GM23338 (cell line): ENCODE data around the gene BCR.

Experiments
- CREB1 ChIP-seq: fragments of 250-450 bp; sonication (Bioruptor Pico); IDR thresholded peaks from 2 replicates; pipeline ENCODE4 v1.5.0; 2020; ENCODE audit warnings: low read depth, mild to moderate bottlenecking, moderate library complexity
- EZH2 ChIP-seq: fragments of 200-600 bp; sonication (generic); IDR thresholded peaks from one replicate; pipeline ENCODE4 v1.8.0; 2017; ENCODE audit warnings: antibody characterized with exemption, mild to moderate bottlenecking, low read depth; ENCODE audit not compliant: unreplicated experiment
- EZH2phosphoT487 ChIP-seq: fragments of 200-600 bp; sonication (generic); IDR thresholded peaks from one replicate; pipeline ENCODE4 v1.8.1; 2018; ENCODE audit warnings: antibody characterized with exemption; ENCODE audit not compliant: unreplicated experiment
- JUNB ChIP-seq: IDR thresholded peaks from one replicate; pipeline ENCODE4 v1.6.1; 2016; ENCODE audit warnings: antibody characterized with exemption; ENCODE audit not compliant: unreplicated experiment
- POLR2AphosphoS5 ChIP-seq: IDR thresholded peaks from 2 replicates; pipeline ENCODE4 v1.6.1; 2016; ENCODE audit warnings: antibody characterized with exemption, low read depth
- STAT1 ChIP-seq: IDR thresholded peaks from one replicate; pipeline ENCODE4 v1.6.1; 2016; ENCODE audit warnings: antibody characterized with exemption; ENCODE audit not compliant: unreplicated experiment
- ZNF114 ChIP-seq: fragments of 250-450 bp; sonication (Bioruptor Pico); IDR thresholded peaks from 2 replicates; pipeline ENCODE4 v1.5.0; 2020; ENCODE audit warnings: mild to moderate bottlenecking, moderate library complexity
- ZNF331 ChIP-seq: fragments of 250-450 bp; sonication (Bioruptor Pico); IDR thresholded peaks from 2 replicates; pipeline ENCODE4 v1.5.0; 2020; ENCODE audit warnings: low read depth, mild to moderate bottlenecking, moderate library complexity
- TF ChIP-seq, protein P1 (sequence below), 2 experiments: fragments of 200-600 bp in 1 of 2; sonication (generic) in 1 of 2; conservative IDR thresholded peaks; 2 replicates each; pipeline versions ENCODE4 v1.5.1 to v1.6.1; 2016 to 2017; ENCODE audit warnings: antibody characterized with exemption in 2 of 2, low read depth in 2 of 2, mild to moderate bottlenecking in 2 of 2, moderate library complexity in 1 of 2
- TF ChIP-seq, protein P2 (sequence below): IDR thresholded peaks from one replicate; pipeline ENCODE4 v1.6.1; 2018; ENCODE audit warnings: antibody characterized with exemption; ENCODE audit not compliant: unreplicated experiment
- TF ChIP-seq, protein P3 (sequence below): fragments of 250-450 bp; sonication (Bioruptor Pico); IDR thresholded peaks from 2 replicates; pipeline ENCODE4 v1.5.0; 2020; ENCODE audit warnings: mild to moderate bottlenecking, moderate library complexity

DNA sequence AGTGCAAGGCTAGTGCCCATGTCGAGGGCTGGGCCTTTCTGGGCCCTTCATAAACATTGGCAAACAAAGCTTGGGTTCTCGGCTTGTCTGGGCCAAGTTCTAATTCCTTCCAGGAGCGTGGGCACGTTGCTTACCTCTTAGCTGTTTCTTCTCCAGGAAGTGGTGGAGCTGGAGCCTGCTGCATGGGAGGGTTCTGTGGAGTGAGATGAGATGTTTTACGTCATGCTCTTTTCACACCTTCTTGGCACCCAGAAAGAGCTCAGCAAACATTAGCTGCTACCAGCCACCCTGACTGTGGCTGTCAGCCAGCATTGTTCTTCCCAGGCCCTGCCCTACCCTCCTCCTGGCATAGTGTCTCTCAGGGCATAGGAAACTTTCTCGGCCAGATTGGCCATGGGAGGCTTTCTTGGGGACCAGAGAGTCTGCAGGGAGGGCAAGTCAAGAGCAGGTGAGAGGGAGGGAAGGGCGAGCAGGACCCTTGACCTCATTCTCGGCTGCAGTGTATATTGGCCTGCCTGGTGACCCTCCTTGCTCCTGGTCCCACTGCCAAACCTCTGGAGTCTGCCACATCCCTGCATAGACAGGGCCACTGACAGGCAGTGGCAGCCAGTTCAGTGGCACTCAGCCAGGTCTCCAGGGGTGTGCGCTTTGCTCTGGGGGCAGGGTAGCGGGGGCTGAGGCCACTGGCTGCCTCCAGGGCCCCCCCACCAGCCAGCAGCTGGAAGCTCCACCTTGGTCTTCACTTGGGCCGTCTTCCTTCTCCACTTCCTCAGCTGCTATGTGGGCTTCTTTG is 98.8 kb downstream of the BCR start:
- TF ChIP-seq, protein P1, sequence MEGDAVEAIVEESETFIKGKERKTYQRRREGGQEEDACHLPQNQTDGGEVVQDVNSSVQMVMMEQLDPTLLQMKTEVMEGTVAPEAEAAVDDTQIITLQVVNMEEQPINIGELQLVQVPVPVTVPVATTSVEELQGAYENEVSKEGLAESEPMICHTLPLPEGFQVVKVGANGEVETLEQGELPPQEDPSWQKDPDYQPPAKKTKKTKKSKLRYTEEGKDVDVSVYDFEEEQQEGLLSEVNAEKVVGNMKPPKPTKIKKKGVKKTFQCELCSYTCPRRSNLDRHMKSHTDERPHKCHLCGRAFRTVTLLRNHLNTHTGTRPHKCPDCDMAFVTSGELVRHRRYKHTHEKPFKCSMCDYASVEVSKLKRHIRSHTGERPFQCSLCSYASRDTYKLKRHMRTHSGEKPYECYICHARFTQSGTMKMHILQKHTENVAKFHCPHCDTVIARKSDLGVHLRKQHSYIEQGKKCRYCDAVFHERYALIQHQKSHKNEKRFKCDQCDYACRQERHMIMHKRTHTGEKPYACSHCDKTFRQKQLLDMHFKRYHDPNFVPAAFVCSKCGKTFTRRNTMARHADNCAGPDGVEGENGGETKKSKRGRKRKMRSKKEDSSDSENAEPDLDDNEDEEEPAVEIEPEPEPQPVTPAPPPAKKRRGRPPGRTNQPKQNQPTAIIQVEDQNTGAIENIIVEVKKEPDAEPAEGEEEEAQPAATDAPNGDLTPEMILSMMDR (conservative IDR thresholded peaks at IDR 0.05; ENCODE audit: low read depth in 2 of 2) = no peak
- TF ChIP-seq EZH2phosphoT487 = no peak
- no peak for TF ChIP-seq CREB1 (CRISPR knock-in tag)
- no peak for TF ChIP-seq POLR2AphosphoS5
- TF ChIP-seq ZNF331 (CRISPR knock-in tag) = no peak
- TF ChIP-seq, protein P2, sequence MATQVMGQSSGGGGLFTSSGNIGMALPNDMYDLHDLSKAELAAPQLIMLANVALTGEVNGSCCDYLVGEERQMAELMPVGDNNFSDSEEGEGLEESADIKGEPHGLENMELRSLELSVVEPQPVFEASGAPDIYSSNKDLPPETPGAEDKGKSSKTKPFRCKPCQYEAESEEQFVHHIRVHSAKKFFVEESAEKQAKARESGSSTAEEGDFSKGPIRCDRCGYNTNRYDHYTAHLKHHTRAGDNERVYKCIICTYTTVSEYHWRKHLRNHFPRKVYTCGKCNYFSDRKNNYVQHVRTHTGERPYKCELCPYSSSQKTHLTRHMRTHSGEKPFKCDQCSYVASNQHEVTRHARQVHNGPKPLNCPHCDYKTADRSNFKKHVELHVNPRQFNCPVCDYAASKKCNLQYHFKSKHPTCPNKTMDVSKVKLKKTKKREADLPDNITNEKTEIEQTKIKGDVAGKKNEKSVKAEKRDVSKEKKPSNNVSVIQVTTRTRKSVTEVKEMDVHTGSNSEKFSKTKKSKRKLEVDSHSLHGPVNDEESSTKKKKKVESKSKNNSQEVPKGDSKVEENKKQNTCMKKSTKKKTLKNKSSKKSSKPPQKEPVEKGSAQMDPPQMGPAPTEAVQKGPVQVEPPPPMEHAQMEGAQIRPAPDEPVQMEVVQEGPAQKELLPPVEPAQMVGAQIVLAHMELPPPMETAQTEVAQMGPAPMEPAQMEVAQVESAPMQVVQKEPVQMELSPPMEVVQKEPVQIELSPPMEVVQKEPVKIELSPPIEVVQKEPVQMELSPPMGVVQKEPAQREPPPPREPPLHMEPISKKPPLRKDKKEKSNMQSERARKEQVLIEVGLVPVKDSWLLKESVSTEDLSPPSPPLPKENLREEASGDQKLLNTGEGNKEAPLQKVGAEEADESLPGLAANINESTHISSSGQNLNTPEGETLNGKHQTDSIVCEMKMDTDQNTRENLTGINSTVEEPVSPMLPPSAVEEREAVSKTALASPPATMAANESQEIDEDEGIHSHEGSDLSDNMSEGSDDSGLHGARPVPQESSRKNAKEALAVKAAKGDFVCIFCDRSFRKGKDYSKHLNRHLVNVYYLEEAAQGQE = no peak
- no peak for TF ChIP-seq EZH2
- no peak for TF ChIP-seq JUNB
- TF ChIP-seq STAT1 = no peak
- TF ChIP-seq, protein P3, sequence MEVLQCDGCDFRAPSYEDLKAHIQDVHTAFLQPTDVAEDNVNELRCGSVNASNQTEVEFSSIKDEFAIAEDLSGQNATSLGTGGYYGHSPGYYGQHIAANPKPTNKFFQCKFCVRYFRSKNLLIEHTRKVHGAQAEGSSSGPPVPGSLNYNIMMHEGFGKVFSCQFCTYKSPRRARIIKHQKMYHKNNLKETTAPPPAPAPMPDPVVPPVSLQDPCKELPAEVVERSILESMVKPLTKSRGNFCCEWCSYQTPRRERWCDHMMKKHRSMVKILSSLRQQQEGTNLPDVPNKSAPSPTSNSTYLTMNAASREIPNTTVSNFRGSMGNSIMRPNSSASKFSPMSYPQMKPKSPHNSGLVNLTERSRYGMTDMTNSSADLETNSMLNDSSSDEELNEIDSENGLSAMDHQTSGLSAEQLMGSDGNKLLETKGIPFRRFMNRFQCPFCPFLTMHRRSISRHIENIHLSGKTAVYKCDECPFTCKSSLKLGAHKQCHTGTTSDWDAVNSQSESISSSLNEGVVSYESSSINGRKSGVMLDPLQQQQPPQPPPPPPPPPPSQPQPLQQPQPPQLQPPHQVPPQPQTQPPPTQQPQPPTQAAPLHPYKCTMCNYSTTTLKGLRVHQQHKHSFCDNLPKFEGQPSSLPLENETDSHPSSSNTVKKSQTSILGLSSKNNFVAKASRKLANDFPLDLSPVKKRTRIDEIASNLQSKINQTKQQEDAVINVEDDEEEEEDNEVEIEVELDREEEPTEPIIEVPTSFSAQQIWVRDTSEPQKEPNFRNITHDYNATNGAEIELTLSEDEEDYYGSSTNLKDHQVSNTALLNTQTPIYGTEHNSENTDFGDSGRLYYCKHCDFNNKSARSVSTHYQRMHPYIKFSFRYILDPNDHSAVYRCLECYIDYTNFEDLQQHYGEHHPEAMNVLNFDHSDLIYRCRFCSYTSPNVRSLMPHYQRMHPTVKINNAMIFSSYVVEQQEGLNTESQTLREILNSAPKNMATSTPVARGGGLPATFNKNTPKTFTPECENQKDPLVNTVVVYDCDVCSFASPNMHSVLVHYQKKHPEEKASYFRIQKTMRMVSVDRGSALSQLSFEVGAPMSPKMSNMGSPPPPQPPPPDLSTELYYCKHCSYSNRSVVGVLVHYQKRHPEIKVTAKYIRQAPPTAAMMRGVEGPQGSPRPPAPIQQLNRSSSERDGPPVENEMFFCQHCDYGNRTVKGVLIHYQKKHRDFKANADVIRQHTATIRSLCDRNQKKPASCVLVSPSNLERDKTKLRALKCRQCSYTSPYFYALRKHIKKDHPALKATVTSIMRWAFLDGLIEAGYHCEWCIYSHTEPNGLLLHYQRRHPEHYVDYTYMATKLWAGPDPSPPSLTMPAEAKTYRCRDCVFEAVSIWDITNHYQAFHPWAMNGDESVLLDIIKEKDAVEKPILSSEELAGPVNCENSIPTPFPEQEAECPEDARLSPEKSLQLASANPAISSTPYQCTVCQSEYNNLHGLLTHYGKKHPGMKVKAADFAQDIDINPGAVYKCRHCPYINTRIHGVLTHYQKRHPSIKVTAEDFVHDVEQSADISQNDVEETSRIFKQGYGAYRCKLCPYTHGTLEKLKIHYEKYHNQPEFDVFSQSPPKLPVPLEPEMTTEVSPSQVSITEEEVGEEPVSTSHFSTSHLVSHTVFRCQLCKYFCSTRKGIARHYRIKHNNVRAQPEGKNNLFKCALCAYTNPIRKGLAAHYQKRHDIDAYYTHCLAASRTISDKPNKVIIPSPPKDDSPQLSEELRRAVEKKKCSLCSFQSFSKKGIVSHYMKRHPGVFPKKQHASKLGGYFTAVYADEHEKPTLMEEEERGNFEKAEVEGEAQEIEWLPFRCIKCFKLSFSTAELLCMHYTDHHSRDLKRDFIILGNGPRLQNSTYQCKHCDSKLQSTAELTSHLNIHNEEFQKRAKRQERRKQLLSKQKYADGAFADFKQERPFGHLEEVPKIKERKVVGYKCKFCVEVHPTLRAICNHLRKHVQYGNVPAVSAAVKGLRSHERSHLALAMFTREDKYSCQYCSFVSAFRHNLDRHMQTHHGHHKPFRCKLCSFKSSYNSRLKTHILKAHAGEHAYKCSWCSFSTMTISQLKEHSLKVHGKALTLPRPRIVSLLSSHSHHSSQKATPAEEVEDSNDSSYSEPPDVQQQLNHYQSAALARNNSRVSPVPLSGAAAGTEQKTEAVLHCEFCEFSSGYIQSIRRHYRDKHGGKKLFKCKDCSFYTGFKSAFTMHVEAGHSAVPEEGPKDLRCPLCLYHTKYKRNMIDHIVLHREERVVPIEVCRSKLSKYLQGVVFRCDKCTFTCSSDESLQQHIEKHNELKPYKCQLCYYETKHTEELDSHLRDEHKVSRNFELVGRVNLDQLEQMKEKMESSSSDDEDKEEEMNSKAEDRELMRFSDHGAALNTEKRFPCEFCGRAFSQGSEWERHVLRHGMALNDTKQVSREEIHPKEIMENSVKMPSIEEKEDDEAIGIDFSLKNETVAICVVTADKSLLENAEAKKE (CRISPR knock-in tag) = no peak
- TF ChIP-seq ZNF114 (CRISPR knock-in tag) = no peak
